ENCODE data around the gene TNNI2. TPM values are rescaled to one million over a fixed set of nuclear protein-coding genes. Genes with fewer than 3 reads are reported as not detected.
A peak's percentile ranks its signal among the peaks of the same experiment; 100 is the strongest.

The TNNI2 gene
- total RNA-seq, 1 donor from 2014 or later, result 1.7 TPM

GRCh38 chr11:1829039-1829820 is 9.6 kb upstream of the TNNI2 start:
- peaks cover 7% of the 10 kb centered on the region for H3K4me1 Mint-ChIP-seq (ENCODE audit: unreplicated experiment)
- no peak for TF ChIP-seq CTCF (conservative IDR thresholded peaks at IDR 0.05)

GRCh38 chr11:1830004-1830321 is 8.8 kb upstream of the TNNI2 start:
- Mint-ChIP-seq H3K4me3 (no peak overlapping the region), H3K27ac (no peak overlapping the region), H3K9me3 (no peaks in the 10 kb centered on the region), H3K36me3 (no peaks in the 10 kb centered on the region), H3K27me3 (no peaks in the 10 kb centered on the region), H3K4me1 (ENCODE audit: unreplicated experiment) (peaks cover 7% of the 10 kb centered on the region)
- TF ChIP-seq CTCF (conservative IDR thresholded peaks at IDR 0.05), result no peak
- DNase-seq (ENCODE audit: extremely low spot score, unreplicated experiment), result no peak

More at GRCh38 chr11:1829039-1829820, 9.6 kb upstream of the TNNI2 start:
- no peaks in the 10 kb centered on the region for H3K36me3 Mint-ChIP-seq
- no peak for DNase-seq (ENCODE audit: extremely low spot score, unreplicated experiment)
- H3K4me3 Mint-ChIP-seq, result no peak overlapping the region
- H3K27ac Mint-ChIP-seq, result peak overlapping the region; percentile 65
- H3K27me3 Mint-ChIP-seq, result no peaks in the 10 kb centered on the region
- no peaks in the 10 kb centered on the region for H3K9me3 Mint-ChIP-seq

- H3K27ac Mint-ChIP-seq, result peak overlapping the region; percentile 92
- H3K27me3 Mint-ChIP-seq, result no peaks in the 10 kb centered on the region
- no peak for DNase-seq (ENCODE audit: extremely low spot score, unreplicated experiment)
- no peak for TF ChIP-seq CTCF (conservative IDR thresholded peaks at IDR 0.05)
- H3K36me3 Mint-ChIP-seq, result no peaks in the 10 kb centered on the region
- no peaks in the 10 kb centered on the region for H3K9me3 Mint-ChIP-seq
- peak overlapping the region; percentile 70 for H3K4me3 Mint-ChIP-seq
- peaks cover 7% of the 10 kb centered on the region for H3K4me1 Mint-ChIP-seq (ENCODE audit: unreplicated experiment)
These were observed 8.2 kb upstream of the TNNI2 start for GRCh38 chr11:1830322-1831223.

GRCh38 chr11:1831338-1832210 is 7.2 kb upstream of the TNNI2 start:
- peak overlapping the region; percentile 92 for H3K27ac Mint-ChIP-seq
- H3K4me3 Mint-ChIP-seq, result no peak overlapping the region
- H3K4me1 Mint-ChIP-seq (ENCODE audit: unreplicated experiment), result peaks cover 7% of the 10 kb centered on the region
- H3K36me3 Mint-ChIP-seq, result no peaks in the 10 kb centered on the region
- H3K27me3 Mint-ChIP-seq, result no peaks in the 10 kb centered on the region
- DNase-seq (ENCODE audit: extremely low spot score, unreplicated experiment), result no peak
- H3K9me3 Mint-ChIP-seq, result no peaks in the 10 kb centered on the region
- TF ChIP-seq CTCF (conservative IDR thresholded peaks at IDR 0.05), result no peak

GRCh38 chr11:1832211-1832919 is 6.4 kb upstream of the TNNI2 start:
- no peaks in the 10 kb centered on the region for H3K36me3 Mint-ChIP-seq
- peak overlapping the region; percentile 99 for H3K27ac Mint-ChIP-seq
- TF ChIP-seq CTCF (conservative IDR thresholded peaks at IDR 0.05), result peak; percentile 100
- H3K9me3 Mint-ChIP-seq, result no peaks in the 10 kb centered on the region
- peaks cover 4% of the 10 kb centered on the region for H3K4me1 Mint-ChIP-seq (ENCODE audit: unreplicated experiment)
- H3K4me3 Mint-ChIP-seq, result no peak overlapping the region
- no peak for DNase-seq (ENCODE audit: extremely low spot score, unreplicated experiment)
- no peaks in the 10 kb centered on the region for H3K27me3 Mint-ChIP-seq
